ENCODE measurements around the gene ETAA1.

GRCh38 chr2:67414867-67415266, 17.7 kb downstream of the ETAA1 start:
- TF ChIP-seq EZH2 (IDR thresholded peaks at IDR 0.05; ENCODE audit: insufficient read depth, poor library complexity, severe bottlenecking) = no peak
- TF ChIP-seq EZH2phosphoT487 (IDR thresholded peaks at IDR 0.05; ENCODE audit: insufficient read depth, low read depth) = no peak

Data from GM23248 (cell line).